HG03457 (cell line): ENCODE data around the gene GTF2F2.
"Not testable (repeated sequence)": the region's sequence is repeated elsewhere in the genome, so short reads cannot be mapped to it uniquely, and the experiment has no call there.

Source experiments
- ATAC-seq: cut with Tn5 transposase; IDR thresholded peaks from one replicate; pipeline ENCODE4 v1.9.1; 2021; ENCODE audit warnings: moderate number of reproducible peaks; ENCODE audit not compliant: unreplicated experiment

GTF2F2 gene

GRCh38 chr13:45243077-45243476, 122.8 kb downstream of the GTF2F2 start:
- ATAC-seq: no peak

GRCh38 chr13:45244736-45245135, 124.4 kb downstream of the GTF2F2 start:
- ATAC-seq: not testable (repeated sequence)

GRCh38 chr13:45249662-45250061, 129.4 kb downstream of the GTF2F2 start:
- ATAC-seq: no peak

DNA sequence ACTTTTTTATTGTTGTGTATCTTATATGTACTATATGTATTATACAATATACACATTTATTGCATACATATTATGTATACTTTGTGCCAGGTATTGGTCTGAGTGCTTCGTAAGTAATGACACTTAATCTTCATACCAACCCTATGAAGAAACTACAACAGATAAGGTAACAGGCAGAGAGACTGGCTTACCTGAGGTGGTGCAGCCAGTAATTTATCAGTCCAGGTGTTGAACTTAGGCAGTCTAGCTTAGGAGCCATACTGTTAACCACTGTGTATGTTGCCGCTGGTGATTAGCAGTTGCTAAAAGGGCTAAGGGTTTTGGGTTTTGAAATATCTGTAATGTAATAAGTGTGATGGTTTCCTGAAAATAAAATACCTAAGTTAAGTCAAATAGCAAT, 134.1 kb downstream of the GTF2F2 start:
- ATAC-seq: no peak

DNA sequence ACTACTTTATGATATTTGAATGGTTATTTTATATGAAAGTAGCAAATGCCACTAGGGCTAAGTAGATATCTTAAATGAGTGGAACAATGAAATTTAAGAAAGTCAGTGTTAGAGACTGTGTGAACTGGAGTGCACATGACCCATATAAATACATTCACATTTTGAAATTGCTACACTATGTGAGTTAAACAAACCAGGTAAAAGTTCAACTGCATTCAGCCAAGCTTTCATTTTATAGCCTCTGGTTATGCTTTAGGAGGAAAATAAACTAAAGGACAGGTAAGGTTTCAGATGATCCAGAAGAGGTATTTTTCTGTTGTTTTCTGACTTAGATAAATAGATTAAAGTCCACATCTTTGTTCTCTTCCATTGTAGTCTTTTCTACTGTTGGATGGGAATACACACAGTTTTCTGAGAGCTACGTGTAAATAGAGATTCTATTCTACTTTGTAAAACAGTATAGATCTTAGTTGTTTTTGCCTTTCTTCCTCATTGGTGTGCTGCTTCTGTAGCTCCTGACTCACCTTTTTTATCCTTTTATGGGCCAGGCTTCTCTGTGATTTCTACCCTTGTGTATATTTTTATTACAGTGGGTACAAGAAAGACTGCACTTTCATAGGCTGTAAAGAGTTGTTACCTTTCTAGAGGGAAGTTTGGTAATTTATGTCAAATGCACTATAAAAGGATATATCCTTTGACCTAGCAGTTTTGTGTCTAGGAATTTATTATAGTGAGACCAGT, 135.1 kb downstream of the GTF2F2 start:
- no peak for ATAC-seq

- no peak for ATAC-seq
Observed at GRCh38 chr13:45256254-45256653, 135.9 kb downstream of the GTF2F2 start.

DNA sequence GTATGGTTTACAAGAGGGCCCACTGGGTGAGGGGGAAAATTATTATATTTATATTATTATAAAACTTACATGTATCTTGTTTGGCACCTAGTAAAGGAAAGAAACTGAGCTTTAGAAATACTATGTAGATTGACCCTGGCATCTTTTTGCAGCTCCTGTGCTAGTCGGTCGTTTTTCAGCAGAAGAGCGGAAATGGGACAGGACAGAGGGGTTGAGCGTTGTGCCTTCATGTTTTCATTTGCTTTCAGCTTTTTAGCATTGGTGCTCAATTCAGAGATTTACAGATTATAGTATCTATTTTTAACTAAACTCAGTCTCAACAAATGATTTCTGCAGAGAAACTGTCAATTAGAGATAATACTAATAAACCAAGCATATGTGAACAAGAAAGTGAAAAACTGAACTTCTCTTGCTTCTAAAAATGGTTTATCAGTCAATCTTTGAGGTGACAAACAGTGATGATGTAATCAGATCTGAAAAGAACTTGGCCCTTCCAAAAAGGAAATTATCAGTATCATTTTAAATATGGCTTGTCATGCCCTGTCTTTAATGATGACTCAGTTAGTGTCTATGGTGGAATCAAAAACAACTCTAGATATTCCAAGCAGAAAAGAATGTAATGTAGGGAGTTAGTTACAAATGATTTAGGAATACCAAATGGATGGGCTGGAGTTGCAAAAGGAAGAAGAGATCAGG, 137.5 kb downstream of the GTF2F2 start:
- no peak for ATAC-seq

DNA sequence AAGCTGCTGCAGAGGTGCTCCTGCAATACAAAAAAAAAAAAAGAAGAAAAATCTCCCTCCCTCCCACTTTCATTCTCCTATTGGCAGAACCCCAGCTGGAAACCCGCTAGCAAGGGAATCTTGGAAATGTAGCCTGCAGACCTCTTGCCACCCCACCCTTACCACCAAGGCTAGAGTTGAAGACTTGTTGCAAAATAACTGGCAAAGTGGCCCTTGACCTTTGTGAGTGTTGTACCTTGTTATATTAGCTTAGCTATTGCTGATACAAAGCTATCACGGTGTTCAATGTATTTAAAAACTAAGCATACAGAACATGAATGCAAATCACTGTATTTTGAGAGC, 138.0 kb downstream of the GTF2F2 start:
- no peak for ATAC-seq

DNA sequence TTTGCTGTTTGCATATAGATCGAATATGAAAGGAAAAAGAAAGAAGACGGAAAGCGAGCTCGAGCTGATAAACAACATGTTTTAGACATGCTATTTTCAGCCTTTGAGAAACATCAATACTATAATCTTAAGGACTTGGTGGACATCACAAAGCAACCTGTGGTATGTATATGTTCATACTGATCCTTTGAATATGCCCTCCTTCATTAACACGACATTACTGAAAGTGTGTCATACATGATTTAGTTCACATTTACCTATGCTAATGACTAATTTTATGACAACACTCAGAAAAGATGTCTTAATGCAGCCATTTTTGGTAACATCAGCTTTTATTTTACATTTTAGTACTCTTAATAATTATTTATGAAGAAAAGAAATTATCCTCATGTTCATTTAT, 146.9 kb downstream of the GTF2F2 start:
- no peak for ATAC-seq

GRCh38 chr13:45269204-45269603, 148.9 kb downstream of the GTF2F2 start:
- no peak for ATAC-seq

DNA sequence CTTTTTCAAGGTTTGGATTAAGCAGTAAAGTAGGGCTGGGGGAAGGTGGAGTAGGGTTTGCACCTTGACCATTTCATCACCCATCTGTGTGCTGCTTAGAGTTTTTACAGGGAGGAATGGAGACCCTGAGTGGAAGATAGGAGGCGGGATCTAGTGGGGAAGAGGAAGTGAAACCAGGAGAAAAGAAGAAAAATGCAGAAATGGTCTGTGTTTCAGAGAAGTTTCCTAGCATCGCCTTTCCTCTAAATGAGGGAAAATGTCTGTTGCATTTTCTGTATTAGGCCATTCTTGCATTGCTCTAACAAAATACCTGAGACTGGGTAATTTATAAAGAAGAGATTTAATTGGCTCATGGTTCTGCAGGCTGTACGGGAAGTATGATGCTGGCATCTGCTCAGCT, 156.6 kb downstream of the GTF2F2 start:
- ATAC-seq: no peak

DNA sequence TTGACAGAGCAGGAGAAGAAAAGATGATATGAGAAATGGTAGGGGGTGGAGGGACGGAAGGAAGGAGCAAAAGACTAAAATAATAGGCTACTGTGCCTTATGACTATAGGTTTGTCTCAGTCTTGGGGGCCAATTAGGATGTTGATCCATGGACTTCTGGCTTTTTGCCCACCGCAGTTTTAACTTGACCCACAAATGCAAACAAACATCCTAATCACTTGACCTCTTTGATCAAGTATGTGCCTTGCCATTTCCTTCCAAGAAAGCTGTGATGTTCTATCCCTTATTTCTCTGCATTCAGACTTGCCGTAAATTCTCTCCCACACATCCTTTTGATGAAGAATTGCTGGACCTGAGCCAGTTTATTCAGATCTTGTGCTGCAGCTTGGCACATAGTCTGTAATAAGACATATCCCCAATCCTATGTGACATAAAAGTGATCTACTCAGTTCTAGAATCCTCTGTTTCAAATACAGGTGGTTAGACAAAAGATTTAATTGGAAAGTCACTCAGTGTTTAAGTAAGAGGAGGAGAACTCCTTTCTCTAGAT, 157.9 kb downstream of the GTF2F2 start:
- ATAC-seq: no peak

- ATAC-seq: no peak
Observed at GRCh38 chr13:45280011-45280410, 159.7 kb downstream of the GTF2F2 start.

DNA sequence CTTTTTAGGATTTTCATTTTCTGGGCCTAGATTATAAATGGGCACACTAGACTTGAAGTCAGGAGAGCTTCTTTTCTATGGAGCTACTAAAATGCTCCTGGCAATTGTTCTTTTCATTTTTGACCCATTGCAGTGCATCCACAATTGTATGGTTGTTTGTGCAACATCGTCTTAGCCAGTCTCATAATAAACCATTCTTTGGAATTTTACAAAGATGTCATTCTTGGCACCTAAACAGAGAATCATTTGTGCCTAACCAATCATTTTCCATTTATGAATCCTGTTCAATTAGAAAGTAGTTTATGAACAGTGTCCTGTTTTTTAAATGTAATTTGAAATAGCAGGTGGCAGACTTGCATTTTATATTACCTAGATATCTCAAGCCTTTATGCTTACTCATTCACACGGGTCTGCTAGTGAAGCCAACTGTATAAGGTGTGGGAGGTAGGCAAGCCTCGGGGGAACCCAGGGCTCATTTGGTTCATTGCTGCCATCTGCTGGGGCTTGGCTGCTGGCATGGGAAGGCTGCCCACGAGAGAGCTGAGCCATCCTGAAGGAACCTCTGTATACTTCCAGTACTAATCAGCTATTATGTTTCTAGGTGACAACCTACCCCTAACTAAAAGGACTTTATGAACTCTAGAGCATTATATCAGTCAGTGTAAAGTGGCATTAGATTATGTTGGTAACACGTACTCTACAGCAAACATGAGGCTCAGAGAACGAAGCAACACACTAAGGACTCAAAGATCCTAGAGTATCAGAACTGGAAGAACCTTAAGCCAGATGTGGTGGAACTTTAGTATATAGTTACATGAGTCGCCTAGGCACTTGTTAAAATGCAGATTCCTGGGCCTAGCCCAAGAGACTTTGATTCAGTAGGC, 160.7 kb downstream of the GTF2F2 start:
- no peak for ATAC-seq

- no peak for ATAC-seq
Observed at GRCh38 chr13:45282994-45283393, 162.7 kb downstream of the GTF2F2 start.

DNA sequence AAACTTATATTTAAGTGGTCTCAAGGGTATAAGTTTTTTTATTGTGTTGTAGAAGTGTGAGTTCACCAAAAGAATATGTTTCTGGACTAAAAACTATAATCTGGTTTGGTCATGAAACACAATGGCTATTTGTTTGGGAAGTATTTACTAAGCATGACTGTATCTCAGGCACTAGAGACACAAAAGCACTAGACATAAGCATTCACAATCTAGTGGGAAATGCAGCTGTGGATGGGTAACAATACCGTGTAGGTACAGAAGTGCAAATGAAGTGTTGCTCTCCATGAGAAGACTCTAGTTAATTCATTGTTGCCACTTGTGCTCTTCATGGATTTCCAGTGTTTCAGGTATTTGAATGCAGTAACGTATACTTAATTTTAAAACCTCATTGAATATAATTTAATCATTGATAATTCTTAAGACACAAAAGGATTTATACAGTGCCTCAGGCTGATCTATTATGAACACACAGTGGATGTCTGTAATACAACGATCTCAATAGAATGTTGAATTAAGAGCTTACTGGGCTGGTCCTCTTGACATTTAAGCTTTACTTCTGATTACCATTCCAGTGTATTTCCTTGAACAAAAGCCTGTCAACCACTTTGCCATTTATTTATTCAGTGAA, 169.7 kb downstream of the GTF2F2 start:
- ATAC-seq: no peak

DNA sequence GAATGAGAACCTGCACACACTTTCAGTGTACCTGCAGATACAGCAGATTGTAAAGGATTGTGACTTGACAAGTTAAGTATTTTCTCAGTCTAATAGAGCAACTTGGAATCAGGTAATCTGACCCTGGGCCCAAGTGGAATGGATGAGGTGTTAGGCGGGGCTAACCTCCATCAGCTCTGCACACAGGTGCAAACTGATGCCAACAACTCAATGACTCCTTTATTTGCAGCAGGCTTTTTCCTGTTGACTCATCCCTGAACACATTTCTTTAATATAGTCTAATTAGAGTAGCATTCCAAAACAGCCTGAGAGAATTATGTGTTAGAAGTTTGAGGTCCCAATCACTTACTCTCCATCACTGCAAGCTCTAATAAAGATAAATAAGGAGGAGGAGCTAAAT, 171.9 kb downstream of the GTF2F2 start:
- no peak for ATAC-seq

DNA sequence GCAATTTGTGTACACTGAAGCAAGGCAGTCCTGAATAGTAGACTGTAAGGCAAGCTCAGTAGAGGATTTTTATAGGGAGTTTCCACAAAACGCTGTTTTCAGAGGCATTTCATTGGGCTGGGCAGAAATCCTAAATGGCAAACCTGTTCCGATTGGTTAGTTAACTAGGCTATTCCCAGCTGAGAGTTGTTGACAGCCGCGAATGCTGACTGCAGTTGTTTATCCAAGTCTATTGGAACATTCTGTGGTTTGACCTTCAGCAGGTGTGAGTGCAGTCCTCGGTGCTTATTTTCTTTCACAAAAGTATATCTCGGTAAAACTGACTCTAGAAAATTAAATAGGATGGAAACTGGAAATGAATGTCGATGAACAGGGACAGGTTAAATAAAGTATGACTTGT, 175.2 kb downstream of the GTF2F2 start:
- no peak for ATAC-seq

DNA sequence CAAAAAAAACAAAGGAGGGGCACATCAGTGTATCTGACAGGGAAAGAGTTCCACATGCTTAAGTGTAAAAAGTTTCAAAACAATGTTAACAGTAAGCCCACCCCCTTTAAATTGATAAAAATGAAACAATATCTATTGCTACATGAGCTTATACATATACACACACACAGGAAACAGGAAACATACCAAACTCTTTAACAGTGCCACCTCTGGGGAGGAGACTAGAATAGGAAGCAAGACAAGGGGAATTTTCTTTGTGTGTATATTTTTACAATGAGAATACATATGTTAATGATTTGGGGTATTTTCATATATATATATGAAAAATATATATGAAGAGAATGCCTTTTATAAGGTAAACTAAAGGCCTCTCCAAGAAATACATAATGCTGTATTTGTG, 175.9 kb downstream of the GTF2F2 start:
- no peak for ATAC-seq

DNA sequence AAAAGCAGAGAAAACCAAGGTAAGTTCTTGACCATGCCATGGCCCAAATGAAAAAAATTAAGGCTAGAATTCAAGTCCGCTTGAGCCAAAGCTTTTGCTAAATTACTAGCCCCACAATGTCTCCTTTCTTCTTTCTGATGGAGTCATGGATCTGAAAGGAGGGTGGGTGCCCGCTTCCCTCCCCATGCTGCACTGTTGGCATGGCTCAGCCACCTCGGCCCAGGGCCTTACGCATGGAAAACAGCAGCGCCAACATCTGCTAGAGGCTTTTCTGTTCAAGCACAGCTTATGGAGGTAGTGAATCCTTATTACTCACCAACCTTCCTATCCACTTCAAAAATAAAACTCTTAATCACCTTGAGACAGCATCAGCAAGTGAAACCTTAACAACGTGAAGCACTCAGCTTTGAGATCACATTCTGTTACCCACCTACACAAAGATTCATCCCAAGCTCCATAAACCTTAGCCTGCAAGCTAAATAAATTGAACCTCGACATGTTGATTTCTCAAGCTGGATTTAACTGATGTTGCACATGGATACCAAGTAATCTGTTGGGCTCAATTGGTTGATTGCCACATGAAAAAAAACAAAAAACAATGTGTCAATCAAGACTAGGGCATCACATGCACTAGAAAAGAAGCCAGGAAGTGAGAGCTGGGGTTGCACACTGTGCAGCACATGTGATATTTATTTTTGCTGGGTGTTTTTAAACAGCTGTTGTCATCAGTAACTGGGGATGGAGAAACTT, 177.3 kb downstream of the GTF2F2 start:
- ATAC-seq: no peak

DNA sequence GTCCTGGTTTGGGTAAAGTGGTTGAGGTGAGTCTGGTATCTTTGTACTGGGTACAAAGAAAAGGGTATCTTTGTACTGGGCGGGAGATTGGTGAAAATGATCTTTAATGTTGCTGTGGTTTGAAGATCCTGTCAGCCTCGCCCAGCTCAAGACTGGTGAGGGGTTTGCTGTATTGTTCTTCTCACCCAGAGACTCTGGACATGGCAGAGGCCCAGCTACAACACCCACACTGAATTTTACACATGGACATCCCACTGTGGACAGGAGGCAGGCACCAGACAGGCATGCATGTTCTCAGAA, 177.8 kb downstream of the GTF2F2 start:
- no peak for ATAC-seq
